Spleen (tissue), 3 donors: ENCODE measurements around the gene LUC7L.

ENCODE experiments used
- POLR2A ChIP-seq, 3 donors: fragments of 450-650 bp; IDR thresholded peaks; one replicate each; pipeline ENCODE4 v1.5.1; 2017; ENCODE audit warnings: antibody characterized with exemption in 3 of 3, mild to moderate bottlenecking in 1 of 3
- POLR2AphosphoS5 ChIP-seq, 3 donors: sonication (generic); formaldehyde crosslinking; IDR thresholded peaks; one replicate each; pipeline ENCODE4 v1.5.1; 2017; ENCODE audit warnings: antibody characterized with exemption in 3 of 3

DNA sequence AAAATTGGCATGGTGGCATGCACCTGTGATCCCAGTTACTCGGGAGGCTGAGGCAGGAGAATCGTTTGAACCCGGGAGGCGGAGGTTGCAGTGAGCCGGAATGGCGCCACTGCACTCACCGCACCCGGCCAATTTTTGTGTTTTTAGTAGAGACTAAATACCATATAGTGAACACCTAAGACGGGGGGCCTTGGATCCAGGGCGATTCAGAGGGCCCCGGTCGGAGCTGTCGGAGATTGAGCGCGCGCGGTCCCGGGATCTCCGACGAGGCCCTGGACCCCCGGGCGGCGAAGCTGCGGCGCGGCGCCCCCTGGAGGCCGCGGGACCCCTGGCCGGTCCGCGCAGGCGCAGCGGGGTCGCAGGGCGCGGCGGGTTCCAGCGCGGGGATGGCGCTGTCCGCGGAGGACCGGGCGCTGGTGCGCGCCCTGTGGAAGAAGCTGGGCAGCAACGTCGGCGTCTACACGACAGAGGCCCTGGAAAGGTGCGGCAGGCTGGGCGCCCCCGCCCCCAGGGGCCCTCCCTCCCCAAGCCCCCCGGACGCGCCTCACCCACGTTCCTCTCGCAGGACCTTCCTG lies 49.1 kb downstream of the LUC7L start, which contains the start of gene HBQ1:
- TF ChIP-seq POLR2AphosphoS5 (IDR thresholded peaks at IDR 0.05) (no peak), POLR2A (IDR thresholded peaks at IDR 0.05) (no peak)
